ENCODE data around the gene THSD8.
"Not testable (repeated sequence)": the region's sequence is repeated elsewhere in the genome, so short reads cannot be mapped to it uniquely, and the experiment has no call there.

Gene THSD8

GRCh38 chr19:12792051-12792852 is 9.6 kb upstream of the THSD8 start:
- peak; percentile 49 to 88 (median 61) for DNase-seq

- DNase-seq = peak in 3 of 5 donors; percentile 41 to 57 (median 42)
These were observed 9.0 kb upstream of the THSD8 start for GRCh38 chr19:12792853-12793289.

GRCh38 chr19:12793290-12794195 is 8.3 kb upstream of the THSD8 start:
- peak; percentile 90 to 98 (median 93) for DNase-seq

- peak in 1 of 5 donors; percentile 43 for DNase-seq
These were observed 7.5 kb upstream of the THSD8 start for GRCh38 chr19:12794196-12794941.

GRCh38 chr19:12794971-12795381 is 6.9 kb upstream of the THSD8 start:
- no peak for DNase-seq

GRCh38 chr19:12796146-12797071 is 5.5 kb upstream of the THSD8 start:
- peak; percentile 47 to 82 (median 62) for DNase-seq

GRCh38 chr19:12797141-12797587 is 4.7 kb upstream of the THSD8 start:
- no peak for DNase-seq

- DNase-seq = not testable (repeated sequence)
These were observed 4.3 kb upstream of the THSD8 start for GRCh38 chr19:12797607-12798006.

GRCh38 chr19:12799742-12800465 is 2.0 kb upstream of the THSD8 start:
- DNase-seq = no peak

- DNase-seq = no peak
These were observed 1.5 kb upstream of the THSD8 start for GRCh38 chr19:12800466-12800770.

GRCh38 chr19:12800923-12801465 is 875 bp upstream of the THSD8 start:
- DNase-seq = no peak

GRCh38 chr19:12802267-12803106 is 618 bp downstream of the THSD8 start:
- DNase-seq = no peak

- DNase-seq = no peak
These were observed 2.2 kb downstream of the THSD8 start for GRCh38 chr19:12804051-12804450.

- DNase-seq = peak; percentile 67 to 91 (median 78)
These were observed 4.6 kb downstream of the THSD8 start, which contains the start of gene RNASEH2A for GRCh38 chr19:12806242-12807081. Gene RNASEH2A (plus strand): TSS chr19:12806584. CDS start chr19:12806674, 90 bp downstream.

GRCh38 chr19:12815088-12815487 is 13.2 kb downstream of the THSD8 start:
- DNase-seq = no peak

- DNase-seq = not testable (repeated sequence)
These were observed 15.3 kb downstream of the THSD8 start for GRCh38 chr19:12817188-12817587.

- not testable (repeated sequence) for DNase-seq
These were observed 15.9 kb downstream of the THSD8 start for GRCh38 chr19:12817810-12818209.

GRCh38 chr19:12821761-12822160 is 19.9 kb downstream of the THSD8 start:
- no peak for DNase-seq

All from T-helper 1 cell (primary cell).